NCI-H2107 (cell line): Measurements from ENCODE around the gene MTRF1.
"Not testable (repeated sequence)": the region's sequence is repeated elsewhere in the genome, so short reads cannot be mapped to it uniquely, and the experiment has no call there.

ENCODE experiments used
- DNase-seq: peaks from one replicate; lab custom pipeline; 2025; lab: John Stamatoyannopoulos, UW

Gene MTRF1

DNA sequence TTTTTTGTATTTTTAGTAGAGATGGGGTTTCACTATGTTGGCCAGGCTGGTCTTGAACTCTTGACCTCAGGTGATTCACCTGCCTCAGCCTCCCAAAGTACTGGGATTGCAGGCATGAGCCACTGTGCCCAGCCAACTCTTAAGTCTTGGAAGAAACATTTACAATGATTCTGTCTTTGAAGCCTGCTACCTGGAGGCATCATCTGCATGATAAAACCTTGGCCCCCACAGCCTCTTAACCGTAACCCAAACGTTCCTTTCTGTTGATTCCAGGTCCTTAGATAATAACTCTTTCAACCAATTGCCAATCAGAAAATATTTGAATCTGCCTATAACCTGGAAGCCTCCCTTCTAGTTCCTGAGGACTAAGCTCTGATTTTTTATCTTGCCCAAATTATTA is 15.8 kb upstream of the MTRF1 start:
- DNase-seq: not testable (repeated sequence)

GRCh38 chr13:41276824-41277223 is 13.4 kb upstream of the MTRF1 start:
- DNase-seq: no peak

DNA sequence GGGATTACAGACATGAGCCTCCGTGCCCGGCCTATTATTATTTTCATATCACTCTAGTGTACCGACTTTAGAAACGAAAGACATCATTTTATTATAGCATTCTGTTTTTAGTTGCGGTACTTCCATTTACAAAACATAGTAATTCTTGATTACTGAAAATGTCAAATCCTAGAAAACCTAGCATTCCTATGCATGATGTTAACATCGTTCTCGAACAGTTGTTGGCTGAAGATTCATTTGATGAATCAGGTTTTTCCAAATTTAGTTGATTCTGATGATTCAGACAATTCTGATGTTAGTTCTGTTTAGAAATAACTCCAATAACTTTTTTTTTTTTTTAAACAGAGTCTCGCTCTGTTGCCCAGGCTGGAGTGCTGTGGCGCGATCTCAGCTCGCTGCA is 11.5 kb upstream of the MTRF1 start:
- no peak for DNase-seq

DNA sequence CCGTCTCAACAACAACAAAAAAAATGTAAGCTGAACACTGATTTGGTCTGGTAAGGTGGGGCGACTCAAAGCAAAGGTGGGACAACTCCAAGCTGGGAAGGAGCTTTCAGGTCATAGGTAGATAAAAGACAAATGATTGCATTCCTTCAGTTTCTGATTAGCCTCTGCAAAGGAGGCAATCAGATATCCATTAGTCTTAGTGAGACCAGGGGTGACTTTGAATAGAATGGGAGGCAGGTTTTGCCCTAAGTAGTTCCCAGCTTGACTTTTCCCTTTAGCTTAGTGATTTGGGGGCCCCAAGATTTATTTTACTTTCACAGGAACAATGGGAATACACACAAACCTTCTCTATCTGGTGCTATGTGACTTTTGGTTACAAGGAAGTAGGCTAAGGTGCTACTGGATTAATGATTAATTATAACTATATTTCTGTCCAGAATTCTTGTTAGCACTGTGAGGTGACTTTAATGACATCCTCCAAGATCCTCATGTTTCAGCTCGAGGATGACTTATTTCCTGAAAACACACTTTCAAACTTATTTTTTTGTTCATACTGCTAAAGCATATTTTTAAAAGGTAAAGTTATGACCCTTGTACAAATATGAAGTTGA is 10.6 kb upstream of the MTRF1 start:
- DNase-seq: no peak

- no peak for DNase-seq
Measured at GRCh38 chr13:41271456-41272285, 8.3 kb upstream of the MTRF1 start.

DNA sequence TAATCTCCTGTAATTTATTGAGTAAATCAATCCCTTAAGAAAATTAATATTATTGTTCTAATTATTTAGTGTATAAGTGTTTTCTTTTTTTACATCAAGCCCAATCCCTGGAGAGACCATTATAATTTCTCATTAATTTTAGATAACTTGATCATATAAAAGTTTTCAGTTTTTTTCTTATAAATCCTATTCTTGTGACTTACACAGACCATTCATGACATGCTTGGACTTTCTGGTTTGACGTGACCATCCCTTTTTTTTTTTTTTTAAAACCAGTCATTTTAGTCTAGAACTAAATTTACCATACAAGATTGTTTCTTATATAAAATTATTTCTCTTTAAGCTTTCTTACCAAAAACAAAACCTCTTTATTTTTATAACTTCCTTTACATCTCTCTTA is 5.4 kb upstream of the MTRF1 start:
- DNase-seq: no peak

- no peak for DNase-seq
Measured at GRCh38 chr13:41267106-41267505, 3.7 kb upstream of the MTRF1 start.

DNA sequence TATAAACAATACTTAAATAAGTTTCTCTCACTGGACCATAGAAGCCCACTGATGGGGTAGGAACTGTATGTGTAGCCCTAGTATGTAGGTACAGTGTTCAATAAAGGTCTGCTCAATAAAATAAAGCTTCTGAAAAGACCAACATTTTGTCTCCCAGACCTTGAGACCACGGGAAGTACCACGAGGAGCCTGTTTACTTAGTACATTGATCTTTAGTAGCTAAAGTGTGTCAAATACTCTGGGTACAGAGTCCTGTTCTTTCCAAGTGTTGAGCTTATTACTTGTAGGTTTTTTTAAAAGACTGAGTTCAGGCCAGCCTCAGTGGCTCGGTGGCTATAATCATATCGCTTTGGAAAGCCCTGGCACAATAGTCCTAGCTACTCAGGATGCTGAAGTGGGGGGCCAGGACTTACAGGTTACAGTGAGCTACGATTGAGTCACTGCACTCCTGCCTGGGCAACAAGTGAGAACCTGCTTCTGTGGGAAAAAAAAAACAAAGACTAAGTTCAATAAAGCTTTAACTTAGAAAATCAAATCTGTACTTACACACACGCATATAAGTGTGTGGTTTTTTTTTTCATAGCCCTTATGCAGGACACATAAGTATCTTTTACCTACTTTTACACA is 3.4 kb downstream of the MTRF1 start:
- no peak for DNase-seq

GRCh38 chr13:41257535-41257934 is 5.8 kb downstream of the MTRF1 start:
- DNase-seq: no peak

- no peak for DNase-seq
Measured at GRCh38 chr13:41254902-41255301, 8.5 kb downstream of the MTRF1 start.

- DNase-seq: no peak
Measured at GRCh38 chr13:41250993-41251392, 12.4 kb downstream of the MTRF1 start.

DNA sequence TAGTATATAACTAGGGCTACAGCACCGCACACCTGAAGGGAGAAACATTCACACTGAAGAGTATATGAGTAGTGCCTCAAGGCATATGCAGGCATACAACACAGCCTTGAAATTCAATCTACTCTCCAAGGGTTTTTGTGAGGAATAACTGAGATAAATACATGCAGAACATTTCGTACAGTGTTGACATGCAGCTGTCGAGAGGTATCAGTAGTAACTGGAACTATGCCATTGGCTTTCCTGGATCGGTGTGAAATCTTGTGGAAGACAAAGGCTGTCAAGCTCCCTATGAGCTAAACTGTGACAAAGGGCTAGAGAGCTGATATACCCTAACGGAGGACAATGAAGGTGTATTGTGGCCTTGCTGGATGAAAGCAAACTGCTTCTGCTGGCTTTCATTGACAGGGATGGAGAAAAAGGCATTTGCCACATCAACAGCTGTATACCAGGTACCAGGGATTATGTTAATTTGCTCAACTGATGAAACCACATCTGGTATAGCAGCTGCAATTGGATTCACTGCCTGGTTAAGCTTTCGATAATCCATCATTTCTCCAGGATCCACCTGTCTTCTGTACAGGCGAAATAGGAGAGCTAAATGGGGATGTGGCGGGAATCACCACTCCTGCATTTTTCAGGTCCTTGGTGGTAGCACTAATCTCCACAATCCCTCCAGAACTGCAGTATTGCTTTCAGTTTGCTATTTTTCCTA is 16.3 kb downstream of the MTRF1 start:
- DNase-seq: no peak

DNA sequence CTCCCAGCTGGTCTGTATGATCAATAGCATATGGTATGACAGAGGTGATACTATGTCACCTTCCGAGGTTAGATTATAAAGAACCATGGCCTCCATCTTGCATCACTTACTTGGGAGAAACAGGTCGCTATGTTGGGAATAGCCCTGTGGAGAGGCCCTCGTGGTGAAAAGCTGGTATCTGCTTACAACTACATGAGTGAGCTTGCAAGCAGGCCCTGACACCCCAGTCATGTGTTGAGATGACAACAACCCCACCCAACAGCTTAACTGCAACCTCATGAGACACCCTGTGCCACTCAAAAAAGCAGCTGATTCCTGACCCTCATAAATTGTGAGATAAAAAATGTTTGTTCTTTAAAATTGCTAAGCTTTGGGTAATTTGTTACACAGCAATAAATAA is 18.8 kb downstream of the MTRF1 start:
- no peak for DNase-seq

- no peak for DNase-seq
Measured at GRCh38 chr13:41241626-41242025, 21.8 kb downstream of the MTRF1 start.

GRCh38 chr13:41236369-41236768 is 27.0 kb downstream of the MTRF1 start:
- DNase-seq: no peak

GRCh38 chr13:41232578-41233480 is 30.5 kb downstream of the MTRF1 start:
- DNase-seq: no peak

DNA sequence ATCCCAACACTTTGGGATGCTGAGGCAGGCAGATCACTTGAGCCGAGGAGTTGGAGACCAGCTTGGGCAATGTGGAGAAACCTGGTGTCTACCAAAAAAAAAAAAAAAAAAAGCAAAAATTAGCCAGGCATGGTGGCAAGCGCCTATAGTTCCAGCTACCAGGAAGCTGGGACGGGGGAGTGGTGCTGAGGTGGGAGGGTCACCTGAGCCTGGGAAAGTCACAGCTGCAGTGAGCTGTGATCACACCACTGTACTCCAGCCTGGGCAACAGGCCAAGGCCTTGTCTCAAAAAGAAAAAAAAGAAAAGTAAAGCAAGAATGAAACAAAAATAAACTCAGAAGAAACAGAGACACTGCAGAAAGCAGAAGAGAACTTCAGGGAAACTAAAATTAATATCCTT is 31.6 kb downstream of the MTRF1 start:
- DNase-seq: no peak

- DNase-seq: no peak
Measured at GRCh38 chr13:41231025-41231677, 32.2 kb downstream of the MTRF1 start.

GRCh38 chr13:41229356-41229755 is 34.0 kb downstream of the MTRF1 start:
- DNase-seq: no peak

- no peak for DNase-seq
Measured at GRCh38 chr13:41224113-41225110, 39.0 kb downstream of the MTRF1 start.
